ENCODE results near the gene SPAG16.

Gene SPAG16

GRCh38 chr2:213491376-213491775 lies 207.1 kb downstream of the SPAG16 start:
- no peak for DNase-seq (ENCODE audit: low spot score)
- in situ Hi-C loops (cut with MboI; ENCODE audit: low pct_unique_long_range_greater_than_20kb, low sequenced_read_pairs, unreplicated experiment) = no loop called here

GRCh38 chr2:213496226-213496625 lies 212.0 kb downstream of the SPAG16 start:
- TF ChIP-seq CTCF (IDR thresholded peaks at IDR 0.05; ENCODE audit: extremely low read depth, insufficient read depth, missing control alignments) = no peak
- DNase-seq (ENCODE audit: low spot score) = no peak
- in situ Hi-C loops (cut with MboI; ENCODE audit: low pct_unique_long_range_greater_than_20kb, low sequenced_read_pairs, unreplicated experiment) = no loop called here

More at GRCh38 chr2:213491376-213491775, 207.1 kb downstream of the SPAG16 start:
- TF ChIP-seq CTCF (IDR thresholded peaks at IDR 0.05; ENCODE audit: extremely low read depth, insufficient read depth, missing control alignments) = no peak

GRCh38 chr2:213500881-213501280 lies 216.6 kb downstream of the SPAG16 start:
- in situ Hi-C loops (cut with MboI; ENCODE audit: low pct_unique_long_range_greater_than_20kb, low sequenced_read_pairs, unreplicated experiment) = no loop called here
- TF ChIP-seq CTCF (IDR thresholded peaks at IDR 0.05; ENCODE audit: extremely low read depth, insufficient read depth, missing control alignments) = no peak
- no peak for DNase-seq (ENCODE audit: low spot score)

- DNase-seq (ENCODE audit: low spot score) = no peak
- no peak for TF ChIP-seq CTCF (IDR thresholded peaks at IDR 0.05; ENCODE audit: extremely low read depth, insufficient read depth, missing control alignments)
Measured at GRCh38 chr2:213524164-213524563, 239.9 kb downstream of the SPAG16 start.

GRCh38 chr2:213537579-213537978 lies 253.3 kb downstream of the SPAG16 start:
- peak; percentile 6 for DNase-seq (ENCODE audit: low spot score)
- TF ChIP-seq CTCF (IDR thresholded peaks at IDR 0.05; ENCODE audit: extremely low read depth, insufficient read depth, missing control alignments) = no peak
- in situ Hi-C loops (cut with MboI; ENCODE audit: low pct_unique_long_range_greater_than_20kb, low sequenced_read_pairs, unreplicated experiment) = no loop called here

More at GRCh38 chr2:213524164-213524563, 239.9 kb downstream of the SPAG16 start:
- in situ Hi-C loops (cut with MboI; ENCODE audit: low pct_unique_long_range_greater_than_20kb, low sequenced_read_pairs, unreplicated experiment) = no loop called here

GRCh38 chr2:213544940-213545339 lies 260.7 kb downstream of the SPAG16 start:
- no peak for DNase-seq (ENCODE audit: low spot score)
- in situ Hi-C loops (cut with MboI; ENCODE audit: low pct_unique_long_range_greater_than_20kb, low sequenced_read_pairs, unreplicated experiment) = no loop called here
- TF ChIP-seq CTCF (IDR thresholded peaks at IDR 0.05; ENCODE audit: extremely low read depth, insufficient read depth, missing control alignments) = no peak

- in situ Hi-C loops (cut with MboI; ENCODE audit: low pct_unique_long_range_greater_than_20kb, low sequenced_read_pairs, unreplicated experiment) = no loop called here
- TF ChIP-seq CTCF (IDR thresholded peaks at IDR 0.05; ENCODE audit: extremely low read depth, insufficient read depth, missing control alignments) = no peak
- no peak for DNase-seq (ENCODE audit: low spot score)
Measured at GRCh38 chr2:213545481-213545880, 261.2 kb downstream of the SPAG16 start.

Data from GM13977 (cell line).